Astrocyte of the cerebellum (primary cell): Measurements from ENCODE around the gene CREB5.

Source experiments
- DNase-seq: peaks from one replicate; pipeline ENCODE4 v3.0.0-alpha.2; 2011; ENCODE audit warnings: low read depth
- H3K4me3 ChIP-seq: 2 replicates; pipeline ENCODE4 v1.5.1; 2011; ENCODE audit warnings: mild to moderate bottlenecking, low read depth, low read length, moderate library complexity
- CTCF ChIP-seq: IDR thresholded peaks from 2 replicates; pipeline ENCODE4 v1.5.1; 2012; ENCODE audit warnings: low read length, low read depth, moderate library complexity, mild to moderate bottlenecking; ENCODE audit errors: missing control alignments
- in situ Hi-C: cut with HindIII; loops from 2 replicates; pipeline ENCODE4 v1.10.0; 2017; ENCODE audit warnings: low sequenced_read_pairs

CREB5 gene

GRCh38 chr7:28474282-28474638 is 61.9 kb downstream of the CREB5 start:
- DNase-seq = no peak
- in situ Hi-C loops = no loop called here
- TF ChIP-seq CTCF = no peak
- H3K4me3 ChIP-seq = no peak overlapping the region

GRCh38 chr7:28474640-28475039 is 62.3 kb downstream of the CREB5 start:
- TF ChIP-seq CTCF = no peak
- DNase-seq = no peak

GRCh38 chr7:28477041-28477442 is 64.7 kb downstream of the CREB5 start:
- in situ Hi-C loops = no loop called here
- H3K4me3 ChIP-seq = no peak overlapping the region
- DNase-seq = no peak
- no peak for TF ChIP-seq CTCF

More at GRCh38 chr7:28474640-28475039, 62.3 kb downstream of the CREB5 start:
- H3K4me3 ChIP-seq = no peak overlapping the region
- in situ Hi-C loops = no loop called here

- no peak for DNase-seq
- in situ Hi-C loops = no loop called here
- TF ChIP-seq CTCF = no peak
- no peak overlapping the region for H3K4me3 ChIP-seq
These were observed 66.3 kb downstream of the CREB5 start for GRCh38 chr7:28478656-28479055.

- DNase-seq = no peak
- H3K4me3 ChIP-seq = no peak overlapping the region
- in situ Hi-C loops = no loop called here
- no peak for TF ChIP-seq CTCF
These were observed 67.2 kb downstream of the CREB5 start for GRCh38 chr7:28479507-28479947.

- in situ Hi-C loops = no loop called here
- DNase-seq = no peak
- H3K4me3 ChIP-seq = no peak overlapping the region
- TF ChIP-seq CTCF = no peak
These were observed 68.3 kb downstream of the CREB5 start for GRCh38 chr7:28480595-28480994.
